NCI-H1105 treated with DMSO at 0.1 percent for 48 hours (cell line): ENCODE data around the gene HCFC1R1.
"Not testable (repeated sequence)": the region's sequence is repeated elsewhere in the genome, so short reads cannot be mapped to it uniquely, and the experiment has no call there.

Experiments
- DNase-seq: peaks from one replicate; lab custom pipeline; 2025; lab: John Stamatoyannopoulos, UW

The HCFC1R1 gene

GRCh38 chr16:3057181-3058138 is 33.7 kb upstream of the HCFC1R1 start:
- DNase-seq = no peak

GRCh38 chr16:3056336-3057180 is 32.8 kb upstream of the HCFC1R1 start:
- no peak for DNase-seq

GRCh38 chr16:3055734-3056115 is 32.0 kb upstream of the HCFC1R1 start:
- not testable (repeated sequence) for DNase-seq

- DNase-seq = no peak
Observed at GRCh38 chr16:3054965-3055733, 31.4 kb upstream of the HCFC1R1 start.

- DNase-seq = not testable (repeated sequence)
Observed at GRCh38 chr16:3053330-3053710, 29.6 kb upstream of the HCFC1R1 start.

GRCh38 chr16:3052571-3053329 is 29.0 kb upstream of the HCFC1R1 start:
- DNase-seq = not testable (repeated sequence)

- DNase-seq = no peak
Observed at GRCh38 chr16:3051494-3051893, 27.8 kb upstream of the HCFC1R1 start.

- DNase-seq = no peak
Observed at GRCh38 chr16:3051009-3051408, 27.3 kb upstream of the HCFC1R1 start.

GRCh38 chr16:3050487-3050886 is 26.7 kb upstream of the HCFC1R1 start:
- DNase-seq = no peak

GRCh38 chr16:3049921-3050481 is 26.3 kb upstream of the HCFC1R1 start:
- no peak for DNase-seq

- no peak for DNase-seq
Observed at GRCh38 chr16:3047387-3047720, 23.6 kb upstream of the HCFC1R1 start.

GRCh38 chr16:3046641-3047386 is 23.1 kb upstream of the HCFC1R1 start:
- no peak for DNase-seq

GRCh38 chr16:3045758-3046640 is 22.3 kb upstream of the HCFC1R1 start, which contains the start of gene MMP25:
Gene MMP25, plus strand, starts transcription at chr16:3046561. Its CDS starts 357 bp downstream, at chr16:3046918.
- DNase-seq = no peak

- DNase-seq = no peak
Observed at GRCh38 chr16:3044708-3045107, 21.0 kb upstream of the HCFC1R1 start.

- DNase-seq = no peak
Observed at GRCh38 chr16:3042376-3042775, 18.6 kb upstream of the HCFC1R1 start.

- DNase-seq = no peak
Observed at GRCh38 chr16:3038896-3039295, 15.2 kb upstream of the HCFC1R1 start.

GRCh38 chr16:3038256-3038655 is 14.5 kb upstream of the HCFC1R1 start:
- peak; percentile 7 for DNase-seq

GRCh38 chr16:3036726-3037315 is 13.1 kb upstream of the HCFC1R1 start, which contains the start of gene BICDL2:
Gene BICDL2, minus strand, starts transcription at chr16:3036944. Its CDS starts 1,448 bp downstream, at chr16:3035496.
- DNase-seq = no peak
